Stimulated activated CD4-positive, alpha-beta T cell treated with anti-CD3 and anti-CD28 coated beads, Interleukin-2, amount 100 ng/mL, for 4 hours (primary cell): Measurements from ENCODE around the gene TRAPPC10.
"Not testable (repeated sequence)": the region's sequence is repeated elsewhere in the genome, so short reads cannot be mapped to it uniquely, and the experiment has no call there.

Experiments
- DNase-seq: peaks from one replicate; pipeline ENCODE4 v3.0.0-alpha.2; 2020; ENCODE audit warnings: low read depth

Gene TRAPPC10

GRCh38 chr21:44145616-44146015 lies 133.5 kb downstream of the TRAPPC10 start:
- DNase-seq = not testable (repeated sequence)

GRCh38 chr21:44147108-44147507 lies 135.0 kb downstream of the TRAPPC10 start:
- DNase-seq = not testable (repeated sequence)

DNA sequence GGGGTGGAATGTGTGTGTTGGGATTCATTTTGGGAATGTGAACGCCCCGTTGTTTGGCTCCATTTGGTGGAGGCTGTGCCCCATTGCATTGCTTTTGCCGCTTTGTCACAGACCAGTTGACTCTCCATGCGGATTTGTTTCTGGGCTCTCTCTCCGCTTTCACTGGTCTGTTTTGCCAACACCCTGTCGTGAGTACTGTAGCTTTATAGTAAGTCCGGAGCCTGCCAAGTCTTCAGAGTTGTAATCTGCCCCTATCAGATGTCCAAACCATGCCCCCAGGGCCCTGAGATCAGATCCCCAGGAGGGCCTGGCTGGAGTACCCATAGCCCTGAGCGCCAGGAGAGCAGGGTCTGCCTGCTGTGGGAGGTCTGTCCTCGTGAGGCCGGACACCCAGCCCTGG lies 138.1 kb downstream of the TRAPPC10 start:
- not testable (repeated sequence) for DNase-seq

DNA sequence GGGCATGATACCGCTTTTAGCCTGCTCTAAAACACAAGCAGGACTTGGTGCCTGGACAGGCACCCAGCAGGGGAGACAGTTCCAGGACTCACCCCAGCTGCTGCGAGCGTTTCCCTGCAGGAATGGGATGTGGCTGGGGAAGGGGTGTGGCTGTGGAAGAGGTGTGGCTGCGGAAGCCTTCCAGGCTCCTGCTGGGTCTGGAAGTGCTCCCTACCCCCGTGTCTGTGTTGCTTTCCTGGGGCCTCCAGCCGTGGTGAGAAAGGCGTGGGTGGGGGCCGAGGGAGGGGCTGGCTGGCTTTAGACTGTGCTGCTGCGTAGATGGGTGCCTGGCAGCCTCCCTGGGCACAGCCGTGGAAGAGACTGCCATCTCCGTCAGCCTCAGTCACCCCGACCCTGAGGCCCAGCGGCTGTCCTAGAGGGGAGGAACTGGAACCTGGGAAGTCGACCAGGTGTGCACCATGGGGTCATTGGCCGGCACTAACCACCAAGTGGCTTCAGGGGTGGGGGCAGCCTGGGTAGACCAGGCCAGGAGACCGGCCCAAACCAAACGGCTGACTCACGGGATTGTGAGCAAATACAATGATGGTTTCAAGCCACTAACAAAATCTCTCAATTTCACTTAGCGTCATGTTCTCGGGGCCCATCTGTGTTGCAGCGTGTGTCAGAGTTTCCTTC lies 141.2 kb downstream of the TRAPPC10 start:
- not testable (repeated sequence) for DNase-seq

GRCh38 chr21:44153889-44154228 lies 141.8 kb downstream of the TRAPPC10 start:
- peak; percentile 38 for DNase-seq

DNA sequence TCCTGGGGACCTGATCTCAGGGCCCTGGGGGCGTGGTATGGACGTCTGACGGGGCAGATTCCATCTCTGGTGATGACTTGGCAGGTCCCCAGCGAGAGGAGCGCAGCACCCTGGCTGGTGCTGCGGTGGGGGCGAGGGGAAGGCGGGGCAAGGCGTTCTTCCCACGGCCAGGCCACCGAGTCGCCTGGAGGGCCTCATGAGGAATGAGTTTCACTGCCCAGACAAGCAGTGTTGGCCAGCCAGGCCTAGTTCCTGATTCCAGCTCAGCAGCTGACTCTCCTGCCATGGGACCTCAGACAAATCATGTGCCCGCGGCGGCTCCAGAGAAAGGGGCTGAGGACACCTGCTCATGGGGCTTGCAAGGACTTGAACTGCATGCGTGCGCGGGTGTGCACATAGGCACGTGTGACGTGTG lies 142.7 kb downstream of the TRAPPC10 start:
- DNase-seq = not testable (repeated sequence)

GRCh38 chr21:44155231-44155993 lies 143.3 kb downstream of the TRAPPC10 start:
- not testable (repeated sequence) for DNase-seq

DNA sequence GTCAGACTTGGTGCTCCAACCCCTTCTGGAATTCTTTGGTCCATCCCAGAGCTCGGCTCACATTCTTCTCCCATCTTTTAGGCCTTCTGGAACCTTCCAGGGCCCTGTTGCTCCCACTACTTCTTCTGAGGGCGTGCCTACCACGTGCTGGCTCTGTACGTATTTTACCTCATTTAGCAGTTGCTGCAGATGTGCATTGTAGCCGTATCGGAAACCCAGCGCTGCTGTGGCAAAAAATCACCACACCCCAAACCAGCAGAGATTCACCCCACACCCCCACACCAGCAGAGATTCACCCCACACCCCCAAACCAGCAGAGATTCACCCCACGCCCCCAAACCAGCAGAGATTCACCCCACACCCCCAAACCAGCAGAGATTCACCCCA lies 143.9 kb downstream of the TRAPPC10 start:
- not testable (repeated sequence) for DNase-seq
